ENCODE measurements around the gene C5orf52.
A peak's percentile ranks its signal among the peaks of the same experiment; 100 is the strongest.

C5orf52 gene

GRCh38 chr5:157708866-157709265, 37.5 kb downstream of the C5orf52 start:
- H3K27me3 ChIP-seq (ENCODE audit: insufficient read depth, poor library complexity, severe bottlenecking) = no peaks in the 10 kb centered on the region
- TF ChIP-seq CTCF (IDR thresholded peaks at IDR 0.05; ENCODE audit: poor library complexity, severe bottlenecking) = no peak

GRCh38 chr5:157709346-157709745, 38.0 kb downstream of the C5orf52 start:
- Histone ChIP-seq H3K27me3 (ENCODE audit: insufficient read depth, poor library complexity, severe bottlenecking) (no peaks in the 10 kb centered on the region), H3K36me3 (ENCODE audit: low read depth) (no peaks in the 10 kb centered on the region), H3K4me1 (ENCODE audit: insufficient read depth, poor library complexity, severe bottlenecking) (peaks cover 11% of the 10 kb centered on the region), H3K4me3 (ENCODE audit: severe bottlenecking) (no peak overlapping the region), H3K9me3 (ENCODE audit: severe bottlenecking) (no peaks in the 10 kb centered on the region), H3K27ac (ENCODE audit: poor library complexity, severe bottlenecking) (no peak overlapping the region)
- no peak for TF ChIP-seq CTCF (IDR thresholded peaks at IDR 0.05; ENCODE audit: poor library complexity, severe bottlenecking)
- DNase-seq (ENCODE audit: low spot score) (no peak), ATAC-seq (ENCODE audit: low read depth) (no peak)

More at GRCh38 chr5:157708866-157709265, 37.5 kb downstream of the C5orf52 start:
- no peaks in the 10 kb centered on the region for H3K36me3 ChIP-seq (ENCODE audit: low read depth)
- no peak overlapping the region for H3K4me3 ChIP-seq (ENCODE audit: severe bottlenecking)
- no peak for ATAC-seq (ENCODE audit: low read depth)
- H3K9me3 ChIP-seq (ENCODE audit: severe bottlenecking) = no peaks in the 10 kb centered on the region
- H3K27ac ChIP-seq (ENCODE audit: poor library complexity, severe bottlenecking) = no peak overlapping the region
- no peak for DNase-seq (ENCODE audit: low spot score)
- peaks cover 11% of the 10 kb centered on the region for H3K4me1 ChIP-seq (ENCODE audit: insufficient read depth, poor library complexity, severe bottlenecking)

DNA sequence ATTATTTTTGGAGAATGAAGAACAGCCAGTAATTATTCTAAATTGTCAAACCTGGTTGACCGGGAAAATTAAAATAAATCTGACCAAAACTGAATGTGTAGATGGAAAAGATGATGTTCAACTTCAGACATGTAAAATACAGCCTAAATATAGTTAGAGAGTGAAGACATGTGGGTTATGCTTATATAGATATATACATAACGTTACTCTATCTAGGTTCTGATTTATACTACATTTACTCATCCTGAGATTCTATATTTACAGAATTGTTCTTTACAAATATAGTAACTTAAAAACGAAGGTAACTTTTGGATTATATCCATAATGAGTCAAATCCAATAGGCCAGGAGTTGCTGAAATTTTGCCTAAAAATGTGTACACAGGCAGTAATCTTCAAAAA, 39.1 kb downstream of the C5orf52 start:
- Histone ChIP-seq H3K4me3 (ENCODE audit: severe bottlenecking) (no peak overlapping the region), H3K36me3 (ENCODE audit: low read depth) (no peaks in the 10 kb centered on the region), H3K9me3 (ENCODE audit: severe bottlenecking) (no peaks in the 10 kb centered on the region), H3K27me3 (ENCODE audit: insufficient read depth, poor library complexity, severe bottlenecking) (no peaks in the 10 kb centered on the region), H3K27ac (ENCODE audit: poor library complexity, severe bottlenecking) (no peak overlapping the region), H3K4me1 (ENCODE audit: insufficient read depth, poor library complexity, severe bottlenecking) (peaks cover 11% of the 10 kb centered on the region)
- DNase-seq (ENCODE audit: low spot score) = no peak
- no peak for TF ChIP-seq CTCF (IDR thresholded peaks at IDR 0.05; ENCODE audit: poor library complexity, severe bottlenecking)
- ATAC-seq (ENCODE audit: low read depth) = no peak

- no peak overlapping the region for H3K27ac ChIP-seq (ENCODE audit: poor library complexity, severe bottlenecking)
These were observed 39.5 kb downstream of the C5orf52 start for GRCh38 chr5:157710882-157711281.

More at GRCh38 chr5:157710882-157711281, 39.5 kb downstream of the C5orf52 start:
- Histone ChIP-seq H3K4me1 (ENCODE audit: insufficient read depth, poor library complexity, severe bottlenecking) (peaks cover 11% of the 10 kb centered on the region), H3K36me3 (ENCODE audit: low read depth) (no peaks in the 10 kb centered on the region), H3K27me3 (ENCODE audit: insufficient read depth, poor library complexity, severe bottlenecking) (no peaks in the 10 kb centered on the region), H3K4me3 (ENCODE audit: severe bottlenecking) (no peak overlapping the region), H3K9me3 (ENCODE audit: severe bottlenecking) (no peaks in the 10 kb centered on the region)
- ATAC-seq (ENCODE audit: low read depth) (peak; percentile 83), DNase-seq (ENCODE audit: low spot score) (no peak)
- TF ChIP-seq CTCF (IDR thresholded peaks at IDR 0.05; ENCODE audit: poor library complexity, severe bottlenecking) = no peak

Data from RWPE2 (cell line).